Cerebellar cortex (tissue), 1 donor: Measurements from ENCODE around the gene TOMM7.
"Not testable (repeated sequence)": the region's sequence is repeated elsewhere in the genome, so short reads cannot be mapped to it uniquely, and the experiment has no call there.

Experiments used
- DNase-seq: peaks from one replicate; pipeline ENCODE4 v3.0.0-alpha.2; 2015; ENCODE audit warnings: low spot score

TOMM7 gene

DNA sequence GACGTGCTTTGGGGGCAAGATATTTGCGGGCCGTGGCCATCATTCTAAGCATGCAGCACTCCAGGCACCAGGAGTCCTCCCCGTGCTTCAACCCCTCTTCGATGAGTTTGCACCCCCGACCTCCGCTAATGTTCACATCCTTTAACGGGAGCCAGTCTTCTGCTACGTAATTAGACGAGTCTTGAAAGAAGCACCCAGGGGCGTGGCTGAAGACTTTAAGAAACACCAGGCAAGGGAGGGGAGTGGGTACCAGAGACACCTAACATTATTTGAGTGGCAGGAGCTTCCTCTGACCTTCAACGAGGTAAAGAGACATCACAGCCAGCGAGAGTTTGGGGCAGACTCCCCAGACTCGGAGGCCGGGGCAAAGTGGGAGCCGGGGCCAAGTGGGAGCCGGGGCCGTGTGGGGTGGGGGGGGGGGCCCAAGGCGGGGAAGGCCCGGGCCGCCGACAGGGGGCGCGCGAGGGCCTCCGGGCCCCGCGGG, 31.1 kb upstream of the TOMM7 start:
- DNase-seq, result peak; percentile 18

DNA sequence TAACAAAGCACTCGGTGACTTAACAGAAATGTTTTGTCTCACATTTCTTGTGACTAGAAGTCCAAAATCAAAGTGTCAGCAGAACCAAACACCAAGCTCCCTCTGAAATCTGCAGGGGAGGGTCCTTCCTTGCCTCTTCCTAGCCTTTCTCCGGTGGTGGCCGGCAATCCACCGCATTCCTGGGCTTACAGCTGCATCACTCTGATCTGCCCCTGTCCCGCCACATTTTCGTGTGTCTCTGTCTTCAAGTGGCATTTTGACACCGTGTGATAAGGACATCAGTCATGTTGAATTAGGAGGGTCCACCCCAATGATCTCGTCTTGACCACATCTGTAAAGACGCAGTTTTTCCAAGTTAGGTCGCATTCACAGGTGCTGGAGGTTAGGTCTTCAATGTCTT, 30.5 kb upstream of the TOMM7 start:
- no peak for DNase-seq

- no peak for DNase-seq
These were observed 28.5 kb upstream of the TOMM7 start for GRCh38 chr7:22851145-22851544.

DNA sequence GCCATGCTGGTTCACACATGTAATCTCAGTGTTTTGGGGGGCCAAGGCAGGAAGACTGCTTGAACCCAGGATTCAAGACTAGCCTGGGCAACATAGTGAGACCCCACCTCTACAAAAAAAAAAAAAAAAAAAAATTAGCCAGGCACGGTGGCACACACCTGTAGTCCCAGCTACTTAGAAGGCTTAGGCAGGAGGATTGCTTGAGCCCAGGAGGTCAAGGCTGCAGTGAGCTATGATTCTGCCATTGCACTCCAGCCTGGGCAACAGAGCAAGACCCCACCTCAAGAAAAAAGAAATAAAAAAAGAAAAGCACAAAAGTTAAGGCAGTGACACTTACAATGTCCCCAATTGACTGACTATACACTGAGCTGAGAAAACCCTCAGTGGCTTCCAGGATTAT, 27.7 kb upstream of the TOMM7 start:
- not testable (repeated sequence) for DNase-seq

DNA sequence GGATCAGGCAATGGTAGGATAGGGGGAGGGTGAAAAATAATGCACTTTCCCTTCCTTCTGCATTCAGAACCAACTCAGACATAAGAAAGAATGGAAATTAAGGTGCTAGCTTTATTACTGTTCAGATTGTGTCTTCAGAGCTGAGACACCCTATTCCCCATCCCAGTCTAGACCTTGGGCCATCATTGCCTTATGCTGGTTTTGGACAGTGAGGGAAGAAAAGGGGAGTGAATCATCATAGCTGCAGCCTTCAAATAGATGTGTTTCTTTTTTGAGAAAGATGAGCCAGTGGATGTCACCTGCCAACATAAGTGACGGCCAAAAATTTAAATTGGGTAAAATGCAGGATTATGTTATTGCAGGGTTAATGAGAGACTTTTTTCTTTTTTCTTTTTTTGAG, 27.0 kb upstream of the TOMM7 start:
- DNase-seq, result no peak

DNA sequence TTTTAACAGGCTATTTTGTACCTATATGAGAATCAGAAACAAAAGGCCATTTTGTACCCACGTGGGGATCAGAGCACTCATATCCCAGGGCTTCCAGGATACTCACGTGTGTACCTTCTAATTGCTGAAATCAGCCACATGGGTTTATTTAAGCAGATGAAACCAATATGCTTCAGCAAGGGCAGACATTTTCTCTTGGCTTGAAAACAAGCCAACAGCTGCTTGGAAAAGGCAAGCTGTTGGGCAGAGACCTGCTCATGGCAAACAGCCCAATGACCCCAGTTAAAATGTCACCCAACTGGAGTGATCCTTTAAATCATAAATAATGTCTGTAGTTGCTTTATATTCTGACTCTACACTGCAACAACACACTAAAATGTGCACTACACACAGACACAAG, 26.5 kb upstream of the TOMM7 start:
- no peak for DNase-seq

GRCh38 chr7:22846961-22847360, 24.3 kb upstream of the TOMM7 start:
- no peak for DNase-seq

- no peak for DNase-seq
These were observed 22.7 kb upstream of the TOMM7 start for GRCh38 chr7:22845221-22845834.

DNA sequence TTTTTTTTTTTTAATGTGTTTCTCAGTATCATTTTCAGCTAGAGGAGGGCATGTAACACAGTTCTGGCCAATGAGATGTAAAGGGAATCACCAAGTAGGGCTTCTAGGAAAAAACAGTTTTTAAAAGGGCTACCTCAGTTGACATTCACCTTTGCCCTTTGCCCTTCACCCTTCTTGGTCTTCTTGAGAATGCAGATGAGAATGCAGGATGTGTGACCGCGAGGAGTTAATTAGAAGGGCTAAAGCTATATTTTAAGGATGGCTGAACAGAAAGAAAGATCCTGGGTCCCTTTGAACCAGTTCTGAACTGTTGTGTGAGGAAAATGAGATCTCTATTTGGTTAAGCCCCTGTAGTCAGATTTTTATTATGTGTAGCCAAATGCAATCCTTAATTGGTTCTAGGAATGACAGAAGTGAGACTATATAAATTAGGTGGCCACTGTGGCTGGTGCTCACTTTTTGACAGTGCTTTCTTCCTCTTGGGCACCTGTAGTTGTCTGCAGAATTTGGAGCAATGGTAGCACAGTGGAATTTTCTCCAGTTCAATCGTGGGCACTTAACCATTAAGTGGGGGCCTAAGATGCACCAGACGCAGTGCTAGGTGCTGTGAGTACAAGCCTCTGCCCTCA, 21.1 kb upstream of the TOMM7 start:
- DNase-seq, result no peak

DNA sequence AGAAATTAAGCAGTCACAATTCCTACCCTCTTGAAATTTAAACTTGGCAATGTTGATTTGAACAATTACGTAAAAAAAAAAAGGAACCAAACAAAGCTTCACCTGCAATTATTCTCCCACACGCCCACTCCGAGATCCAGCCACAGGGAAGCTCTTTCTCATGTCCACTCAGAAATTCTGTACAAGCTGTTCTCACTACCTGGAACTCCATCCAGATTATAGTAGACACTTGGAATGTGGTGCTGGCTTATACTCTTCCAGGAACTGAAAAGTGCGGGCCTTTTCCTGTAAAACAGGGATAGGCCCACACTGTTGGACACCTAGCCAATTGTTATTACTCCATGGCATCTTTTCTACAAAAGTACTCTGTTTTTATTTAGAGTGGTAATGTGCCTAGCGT, 20.3 kb upstream of the TOMM7 start:
- no peak for DNase-seq

DNA sequence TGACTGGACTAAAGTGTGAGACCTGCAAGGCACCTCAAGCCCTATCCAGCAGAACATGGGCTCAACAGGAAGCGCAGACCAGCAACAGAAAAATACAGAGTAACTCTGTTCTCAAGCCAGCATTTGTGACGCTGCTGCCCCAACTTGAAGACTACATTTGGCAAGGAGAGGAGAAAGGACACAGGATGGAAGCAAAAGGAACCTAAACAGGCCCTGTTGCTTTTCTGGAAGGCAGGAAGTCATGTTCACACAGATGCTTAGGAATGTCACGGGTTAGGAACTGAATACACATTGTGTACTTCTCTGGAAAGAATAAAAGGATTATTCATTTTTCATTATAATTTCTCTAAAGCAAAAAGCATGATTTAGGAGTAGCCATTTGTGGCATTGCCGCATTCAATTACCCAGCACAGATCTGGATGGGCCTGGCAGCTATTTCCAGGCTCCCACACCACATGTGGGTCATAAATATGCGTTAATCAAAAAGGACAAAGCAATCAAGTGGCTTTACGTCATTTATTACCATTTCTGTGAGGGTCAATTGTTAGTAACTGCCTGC, 19.8 kb upstream of the TOMM7 start:
- DNase-seq, result no peak

DNA sequence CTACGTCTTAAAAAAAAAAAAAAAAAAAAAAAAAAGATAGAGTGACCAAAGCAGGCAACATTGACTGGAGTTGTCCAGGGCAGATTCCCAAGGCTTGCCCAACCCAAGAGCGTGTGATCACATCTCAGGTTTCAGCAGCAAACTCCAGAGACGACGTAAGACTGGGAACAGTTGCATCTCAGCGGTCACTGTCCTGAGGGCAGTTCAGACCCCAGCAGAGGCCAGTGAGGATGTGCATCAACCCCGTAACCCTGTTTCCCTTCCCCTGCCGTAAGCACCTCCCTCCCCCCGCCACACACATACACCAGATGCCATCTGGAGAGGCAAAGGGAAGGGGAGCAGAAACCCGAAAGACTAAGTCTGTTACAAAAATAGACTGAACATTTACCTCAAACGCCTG, 19.3 kb upstream of the TOMM7 start:
- no peak for DNase-seq

GRCh38 chr7:22837308-22837707, 14.7 kb upstream of the TOMM7 start:
- no peak for DNase-seq

GRCh38 chr7:22836506-22836905, 13.9 kb upstream of the TOMM7 start:
- DNase-seq, result not testable (repeated sequence)

- DNase-seq, result no peak
These were observed 11.3 kb upstream of the TOMM7 start for GRCh38 chr7:22833957-22834356.

GRCh38 chr7:22833113-22833855, 10.6 kb upstream of the TOMM7 start:
- no peak for DNase-seq

DNA sequence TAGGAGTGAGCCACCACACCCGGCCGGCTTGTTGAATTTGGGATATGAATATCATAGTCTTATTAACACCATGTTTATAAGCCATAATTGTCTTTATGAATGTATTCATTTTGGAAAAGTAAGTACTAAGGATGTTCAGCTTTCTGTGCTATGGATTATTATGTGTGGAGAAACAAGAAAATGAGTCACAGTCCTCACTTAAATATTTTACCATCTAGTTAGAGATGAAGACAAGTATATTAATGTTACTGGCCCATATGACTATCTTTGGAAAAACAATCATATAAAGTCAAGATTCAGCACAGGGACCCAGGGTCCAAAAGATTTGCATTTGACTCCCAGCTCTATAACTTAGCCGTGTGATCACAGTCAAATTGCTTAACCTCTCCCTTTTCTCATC, 9.8 kb upstream of the TOMM7 start:
- no peak for DNase-seq

- DNase-seq, result no peak
These were observed 9.1 kb upstream of the TOMM7 start for GRCh38 chr7:22831602-22832305.

DNA sequence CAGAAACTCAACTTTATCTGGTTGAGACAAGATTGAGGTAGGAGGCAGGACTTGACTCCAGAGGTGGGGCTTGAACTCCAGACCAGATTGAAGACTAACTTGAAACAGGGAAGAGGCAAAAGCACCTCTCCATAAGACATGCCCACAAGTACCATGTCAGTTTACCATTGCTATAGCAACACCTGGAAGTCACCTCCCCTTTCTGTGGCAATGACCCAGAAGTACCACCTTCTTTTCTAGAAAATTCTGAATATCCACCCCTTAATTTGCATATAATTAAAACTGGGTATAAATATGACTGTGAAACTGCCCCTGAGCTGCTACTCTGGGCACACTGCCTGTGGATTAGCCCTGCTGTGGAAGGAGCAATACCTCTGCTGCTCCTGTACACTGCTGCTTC, 4.9 kb upstream of the TOMM7 start:
- no peak for DNase-seq

GRCh38 chr7:22826593-22826992, 3.9 kb upstream of the TOMM7 start:
- DNase-seq, result no peak

DNA sequence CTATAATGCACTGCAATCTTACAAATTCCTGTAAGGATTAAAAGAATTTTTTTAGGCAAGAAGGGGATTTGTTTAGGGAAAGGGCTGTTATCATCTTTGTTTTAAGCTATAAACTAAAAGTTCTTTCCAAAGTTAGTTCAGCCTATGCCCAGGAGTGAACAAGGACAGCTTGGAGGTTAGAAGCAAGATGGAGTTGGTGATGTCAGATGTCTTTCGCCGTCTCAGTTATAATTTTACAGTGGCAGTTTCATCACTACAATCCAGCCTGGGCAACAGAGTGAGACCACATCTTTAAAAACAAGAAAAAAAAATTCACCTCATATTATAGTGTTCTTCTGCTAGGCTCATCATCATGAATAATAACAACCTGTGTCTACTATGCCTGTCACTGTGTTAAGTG, 2.1 kb upstream of the TOMM7 start:
- DNase-seq, result no peak

GRCh38 chr7:22823142-22823497, 471 bp upstream of the TOMM7 start:
- no peak for DNase-seq
